ENCODE data around the gene PXMP2.

DNA sequence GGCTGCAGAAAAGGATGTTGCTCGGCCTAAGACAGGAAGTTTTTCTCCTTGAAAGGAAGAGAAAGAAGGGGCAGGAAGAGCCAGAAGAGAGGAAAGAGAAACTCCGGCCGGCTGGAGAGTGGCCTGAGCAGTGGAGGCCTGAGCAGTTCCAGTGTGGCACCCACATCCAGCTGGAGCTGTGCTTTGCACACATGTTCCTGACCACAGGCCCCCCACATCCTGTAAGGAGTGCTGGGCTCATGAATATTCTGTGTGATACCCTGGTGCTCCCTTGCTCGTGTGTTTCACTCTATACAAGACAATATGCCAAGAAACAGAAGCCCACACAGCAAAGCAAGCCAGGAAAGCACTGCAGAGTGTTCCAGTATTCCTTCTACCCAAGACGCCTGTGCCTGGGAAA is 27.3 kb upstream of the PXMP2 start:
- TF ChIP-seq GATA2 (IDR thresholded peaks at IDR 0.05; ENCODE audit: low read depth, low read length) (no peak), GATA3 (IDR thresholded peaks at IDR 0.05; ENCODE audit: low read depth, low read length) (no peak)
